ENCODE results near the gene ENHO. TPM values are rescaled to one million over a fixed set of nuclear protein-coding genes. Genes with fewer than 3 reads are reported as not detected.

The ENHO gene
- total and polyA plus RNA-seq, 8 donors = 0.26 to 1.9 (median 1.3) TPM

GRCh38 chr9:34513567-34514214 lies 9.1 kb downstream of the ENHO start:
- Histone ChIP-seq H3K9me3 (no peaks in the 10 kb centered on the region), H3K4me1 (no peaks in the 10 kb centered on the region), H3K36me3 (no peaks in the 10 kb centered on the region), H3K4me3 (no peak overlapping the region), H3K27me3 (no peaks in the 10 kb centered on the region), H3K27ac (no peak overlapping the region)
- ATAC-seq (peak; percentile 73), DNase-seq (no peak)
- no peak for TF ChIP-seq CTCF (IDR thresholded peaks at IDR 0.05)
- intact Hi-C loops (cut with DNase I) = no loop called here

- ATAC-seq (peak; percentile 50), DNase-seq (no peak)
- intact Hi-C loops (cut with DNase I) = no loop called here
- Histone ChIP-seq H3K36me3 (no peaks in the 10 kb centered on the region), H3K27me3 (no peaks in the 10 kb centered on the region), H3K27ac (no peak overlapping the region), H3K4me3 (no peak overlapping the region), H3K4me1 (no peaks in the 10 kb centered on the region), H3K9me3 (no peaks in the 10 kb centered on the region)
- no peak for TF ChIP-seq CTCF (IDR thresholded peaks at IDR 0.05)
These were observed 10.4 kb downstream of the ENHO start for GRCh38 chr9:34512131-34513078.

GRCh38 chr9:34510497-34511468 lies 12.0 kb downstream of the ENHO start:
- intact Hi-C loops (cut with DNase I) = no loop called here
- no peaks in the 10 kb centered on the region for H3K36me3 ChIP-seq
- no peaks in the 10 kb centered on the region for H3K4me1 ChIP-seq
- no peaks in the 10 kb centered on the region for H3K9me3 ChIP-seq
- H3K27ac ChIP-seq = no peak overlapping the region
- H3K27me3 ChIP-seq = no peaks in the 10 kb centered on the region
- TF ChIP-seq CTCF (IDR thresholded peaks at IDR 0.05) = no peak
- no peak overlapping the region for H3K4me3 ChIP-seq
- DNase-seq (no peak), ATAC-seq (no peak)

- no peaks in the 10 kb centered on the region for H3K9me3 ChIP-seq
- H3K36me3 ChIP-seq = no peaks in the 10 kb centered on the region
- H3K27me3 ChIP-seq = no peaks in the 10 kb centered on the region
- no peak for DNase-seq
- intact Hi-C loops (cut with DNase I) = no loop called here
- TF ChIP-seq CTCF (IDR thresholded peaks at IDR 0.05) = no peak
- no peak overlapping the region for H3K27ac ChIP-seq
- no peak for ATAC-seq
- no peaks in the 10 kb centered on the region for H3K4me1 ChIP-seq
- H3K4me3 ChIP-seq = no peak overlapping the region
These were observed 13.8 kb downstream of the ENHO start for GRCh38 chr9:34508951-34509350.
